Aorta (tissue), 5 donors: ENCODE results near the gene TAAR5. TPM values are rescaled to one million over a fixed set of nuclear protein-coding genes. Genes with fewer than 3 reads are reported as not detected.
"Not testable (repeated sequence)": the region's sequence is repeated elsewhere in the genome, so short reads cannot be mapped to it uniquely, and the experiment has no call there.

Source experiments
- ATAC-seq: fragments of 200-7000 bp; cut with Tn5 transposase; one replicate; pipeline ENCODE4 v1.9.1; 2022; ENCODE audit warnings: moderate library complexity; ENCODE audit not compliant: low FRiP score
- DNase-seq, 2 donors: peaks; one replicate each; pipeline ENCODE4 v3.0.0-alpha.2; 2020
- H3K27ac ChIP-seq, 2 donors: one replicate each; pipeline ENCODE4 v1.5.1; 2013; ENCODE audit warnings: low read length in 2 of 2, mild to moderate bottlenecking in 2 of 2, moderate library complexity in 2 of 2, control low read depth in 1 of 2, inconsistent platforms in 1 of 2, low read depth in 1 of 2
- H3K27me3 ChIP-seq, 2 donors: one replicate each; pipeline ENCODE4 v1.6.1; 2013; ENCODE audit warnings: control low read depth in 1 of 2, low read length in 1 of 2, mild to moderate bottlenecking in 1 of 2, moderate library complexity in 1 of 2; ENCODE audit not compliant: insufficient read depth in 2 of 2, control insufficient read depth in 1 of 2
- H3K36me3 ChIP-seq, 2 donors: one replicate each; pipeline ENCODE4 v1.6.1; 2013; ENCODE audit warnings: control low read depth in 1 of 2, low read length in 1 of 2, mild to moderate bottlenecking in 1 of 2; ENCODE audit not compliant: insufficient read depth in 2 of 2, control insufficient read depth in 1 of 2
- H3K4me1 ChIP-seq, 2 donors: one replicate each; pipeline ENCODE4 v1.6.1; 2013; ENCODE audit warnings: low read length in 2 of 2, control low read depth in 1 of 2, mild to moderate bottlenecking in 1 of 2, moderate library complexity in 1 of 2; ENCODE audit not compliant: insufficient read depth in 2 of 2, control insufficient read depth in 1 of 2
- H3K4me3 ChIP-seq, 2 donors: one replicate each; pipeline ENCODE4 v1.5.1; 2013; ENCODE audit warnings: low read length in 2 of 2, control low read depth in 1 of 2, mild to moderate bottlenecking in 1 of 2
- H3K9me3 ChIP-seq: one replicate; pipeline ENCODE4 v1.6.1; 2013; ENCODE audit warnings: mild to moderate bottlenecking, low read length; ENCODE audit not compliant: control insufficient read depth
- WGBS, 2 donors: extraction: QIAGEN DNeasy Blood & Tissue Kit; methylation state at CpG; one replicate each; pipeline ENCODE4 v1.1.7; 2013; 5-methylcytosine and 5-hydroxymethylcytosine counted together
- intact Hi-C, 2 donors: fragments of 100-400 bp; cut with DNase I; formaldehyde crosslinking; loops; one replicate each; pipeline versions ENCODE4 v1.14.2 to v1.15.0; 2022
- polyA plus RNA-seq, 2 donors: library from polyadenylated mRNA; stranded (reverse); fragments of 200-250 nt; gene quantifications; one replicate each; pipeline ENCODE4 v1.2.3, GENCODE V29; 2013
- total RNA-seq, 2 donors: library from RNA; stranded (reverse); fragmentation: NEBNext Ultra II Directional; extraction: Animal tissue kit (Norgen Biotek cat#: 25700); gene quantifications; one replicate each; pipeline ENCODE4 v1.2.1, GENCODE V29; 2021
- donor health status: healthy with polysubstance abuse.
- donor health status: Bipolar disorder and iron deficiency.
- donor health status: DM: no; HTN: no; CAD: no.
- donor health status: DM: no; HTN: no; CAD: no.
- donor health status: DM: yes; HTN: yes; CAD: no.

The TAAR5 gene
- total and polyA plus RNA-seq, 4 donors: not detected

DNA sequence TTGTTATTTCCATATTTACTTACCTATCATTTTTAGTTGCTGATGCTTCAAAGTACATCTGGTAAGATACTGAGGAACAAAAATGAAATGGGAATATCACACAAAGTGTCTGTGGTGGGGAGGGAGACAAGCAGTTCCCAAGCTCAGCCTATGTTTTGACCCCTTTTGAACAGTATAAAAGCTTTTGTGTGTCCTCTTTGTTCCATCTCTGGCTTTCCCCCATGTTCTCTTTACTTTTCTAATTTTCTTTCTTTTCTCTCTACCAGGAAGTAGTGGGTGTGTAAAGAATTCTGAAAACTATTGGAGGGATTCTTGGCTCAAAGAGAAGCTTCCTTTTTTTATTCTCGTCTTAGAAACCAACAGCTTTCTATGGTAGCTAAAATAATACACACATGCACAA lies 27.1 kb upstream of the TAAR5 start:
- Histone ChIP-seq H3K4me1 (no peaks in the 10 kb centered on the region), H3K27ac (no peak overlapping the region), H3K27me3 (no peaks in the 10 kb centered on the region), H3K4me3 (no peak overlapping the region), H3K36me3 (no peaks in the 10 kb centered on the region), H3K9me3 (no peaks in the 10 kb centered on the region)
- intact Hi-C loops: no loop called here
- WGBS, 2 donors: 8 to 13% methylated on average over 1 of the region's 1 CpG
- ATAC-seq: no peak
- DNase-seq: no peak

DNA sequence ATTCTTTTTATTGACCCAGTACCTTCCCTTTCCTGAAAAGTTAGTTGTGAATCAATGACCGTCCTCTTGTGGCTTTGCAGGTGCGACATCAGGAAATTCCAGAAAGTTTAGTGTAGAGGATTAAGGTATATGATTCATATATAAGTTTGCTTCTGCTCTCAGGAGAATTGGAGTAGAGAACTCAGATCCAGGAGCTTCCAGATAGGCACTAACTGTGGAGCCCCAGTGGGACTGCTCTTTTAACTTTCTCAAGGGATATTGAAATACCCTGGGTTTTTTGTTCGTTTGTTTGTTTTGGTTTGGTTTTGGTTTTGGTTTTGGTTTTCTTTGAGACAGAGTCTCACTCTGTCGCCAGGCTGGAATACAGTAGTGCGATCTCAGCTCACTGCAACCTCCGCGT lies 25.0 kb upstream of the TAAR5 start:
- no peak overlapping the region for H3K4me3 ChIP-seq
- no peak for ATAC-seq
- intact Hi-C loops: no loop called here
- no peak overlapping the region for H3K27ac ChIP-seq
- no peaks in the 10 kb centered on the region for H3K9me3 ChIP-seq
- no peaks in the 10 kb centered on the region for H3K4me1 ChIP-seq
- DNase-seq: no peak
- 87 to 90% methylated on average over 7 of the region's 7 CpGs for WGBS, 2 donors
- H3K36me3 ChIP-seq: no peaks in the 10 kb centered on the region
- no peaks in the 10 kb centered on the region for H3K27me3 ChIP-seq

DNA sequence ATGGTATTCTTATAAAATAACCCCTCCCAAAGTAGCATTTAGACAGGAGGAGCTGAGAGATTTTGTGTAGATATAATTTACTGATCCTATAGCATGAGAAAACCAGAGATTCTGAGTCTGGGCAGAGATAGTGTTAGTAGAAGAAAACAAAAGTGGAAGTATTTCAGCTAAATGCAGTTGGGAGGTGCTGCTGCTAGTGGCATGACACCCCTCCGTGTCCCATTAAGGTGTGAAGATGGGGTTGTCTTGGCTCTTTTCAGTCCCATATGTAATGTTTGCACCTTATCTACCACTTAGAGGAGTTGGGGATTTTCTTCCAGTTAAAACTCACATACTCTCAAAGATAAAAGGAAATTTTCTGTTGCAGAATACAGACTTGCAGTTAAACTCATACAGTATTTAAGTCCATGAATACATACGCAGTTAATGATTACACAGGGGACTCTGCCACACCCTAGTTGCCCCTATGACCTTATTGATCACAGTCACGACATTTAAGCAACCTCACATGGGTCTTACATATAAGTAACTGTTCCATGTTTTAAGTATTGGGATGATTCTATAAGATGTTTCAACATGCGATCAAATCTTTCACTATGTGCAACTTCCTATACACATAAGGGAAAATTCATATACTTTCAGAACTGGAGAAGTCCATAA lies 23.0 kb upstream of the TAAR5 start:
- Histone ChIP-seq H3K9me3 (no peaks in the 10 kb centered on the region), H3K27ac (no peak overlapping the region), H3K36me3 (no peaks in the 10 kb centered on the region), H3K27me3 (no peaks in the 10 kb centered on the region), H3K4me1 (no peaks in the 10 kb centered on the region), H3K4me3 (no peak overlapping the region)
- ATAC-seq: no peak
- intact Hi-C loops: no loop called here
- DNase-seq: no peak
- WGBS, 2 donors: 66 to 68% methylated on average over 4 of the region's 4 CpGs

DNA sequence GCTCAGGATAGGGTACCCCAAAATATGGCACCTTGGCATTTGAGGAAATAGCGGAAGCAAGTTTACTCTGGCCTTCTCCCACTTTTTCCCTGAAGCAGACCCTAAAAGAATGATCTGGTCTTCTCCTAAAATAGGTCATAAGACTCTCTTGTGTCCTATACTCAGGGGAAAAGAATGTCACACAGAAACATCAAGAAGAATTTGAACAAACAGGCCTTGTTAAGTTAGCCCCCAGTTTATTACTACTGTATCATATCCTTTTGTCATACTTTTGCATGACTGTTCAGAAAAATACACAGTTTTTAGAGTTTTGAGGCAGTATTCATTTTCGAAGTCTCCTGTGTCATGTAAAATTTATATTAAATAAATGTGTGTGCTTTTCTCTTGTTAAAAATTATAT lies 22.1 kb upstream of the TAAR5 start:
- no peaks in the 10 kb centered on the region for H3K36me3 ChIP-seq
- DNase-seq (no peak), ATAC-seq (no peak)
- 85 to 87% methylated on average over 2 of the region's 2 CpGs for WGBS, 2 donors
- H3K4me1 ChIP-seq: no peaks in the 10 kb centered on the region
- H3K9me3 ChIP-seq: no peaks in the 10 kb centered on the region
- no peak overlapping the region for H3K27ac ChIP-seq
- H3K27me3 ChIP-seq: no peaks in the 10 kb centered on the region
- no peak overlapping the region for H3K4me3 ChIP-seq
- intact Hi-C loops: no loop called here

DNA sequence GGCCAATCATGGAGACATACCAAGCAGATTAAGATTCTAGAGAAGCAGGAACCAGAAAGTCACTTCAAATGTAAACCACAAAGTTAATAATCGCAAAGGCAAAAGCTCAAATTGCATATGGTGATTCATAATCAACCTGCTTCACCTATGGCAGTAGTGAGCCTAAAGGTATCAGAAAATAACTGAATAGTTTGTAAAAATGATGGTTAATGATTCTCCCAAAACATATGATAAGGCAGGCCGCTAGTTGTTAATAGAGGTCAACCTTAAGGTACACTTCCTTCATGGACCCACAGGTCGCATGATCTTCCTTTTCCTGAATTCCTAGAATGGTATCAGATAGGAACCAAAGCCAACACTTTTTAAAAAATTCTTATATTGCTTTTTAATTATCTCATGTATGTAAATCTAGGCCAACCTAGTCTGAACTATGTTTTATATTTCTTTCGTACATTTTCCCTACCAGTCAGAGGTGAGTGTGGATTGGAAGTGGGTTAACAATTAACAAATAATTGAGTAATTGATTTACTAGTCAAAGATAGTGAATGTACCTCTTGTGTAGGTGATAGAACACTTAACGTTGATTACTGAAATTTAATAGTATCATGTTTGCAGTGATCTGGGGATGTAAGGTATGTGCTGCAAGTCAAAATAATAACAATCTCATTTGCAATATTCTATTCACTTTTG lies 18.1 kb upstream of the TAAR5 start:
- 91 to 94% methylated on average over 5 of the region's 5 CpGs for WGBS, 2 donors
- no peak for ATAC-seq

DNA sequence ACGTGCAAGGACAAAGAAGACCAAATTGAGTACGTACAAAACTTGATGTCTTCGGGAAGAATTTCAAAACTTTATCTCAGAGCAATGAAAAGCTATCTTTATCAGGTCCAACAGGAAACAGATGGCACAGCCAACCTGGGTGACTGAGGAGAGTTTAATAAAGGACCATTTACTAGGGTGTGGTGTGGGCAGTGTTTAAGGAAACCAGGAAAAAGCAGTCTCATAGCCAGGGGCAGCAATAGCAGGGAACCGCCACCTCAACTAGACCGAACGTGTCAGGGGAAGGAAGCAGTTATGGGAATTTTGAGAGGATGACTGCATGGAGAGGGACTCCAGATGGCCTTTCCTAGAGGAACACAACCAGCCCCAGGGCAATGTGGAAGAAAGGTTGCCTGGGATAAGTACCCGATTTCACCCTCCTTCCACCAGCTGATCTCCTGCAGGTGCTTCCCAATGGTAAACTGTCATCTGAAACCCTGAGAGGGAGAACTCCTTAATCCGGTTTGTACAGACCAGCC lies 15.2 kb upstream of the TAAR5 start:
- Histone ChIP-seq H3K9me3 (peaks cover 1% of the 10 kb centered on the region), H3K36me3 (no peaks in the 10 kb centered on the region), H3K27me3 (no peaks in the 10 kb centered on the region), H3K4me3 (no peak overlapping the region), H3K4me1 (no peaks in the 10 kb centered on the region), H3K27ac (no peak overlapping the region)
- no peak for ATAC-seq
- WGBS, 2 donors: 83 to 90% methylated on average over 8 of the region's 8 CpGs
- intact Hi-C loops: no loop called here
- DNase-seq: no peak

More for the DNA sequence above, 18.1 kb upstream of the TAAR5 start:
- no peaks in the 10 kb centered on the region for H3K4me1 ChIP-seq
- no peaks in the 10 kb centered on the region for H3K9me3 ChIP-seq
- DNase-seq: no peak
- intact Hi-C loops: no loop called here
- H3K36me3 ChIP-seq: no peaks in the 10 kb centered on the region
- H3K4me3 ChIP-seq: no peak overlapping the region
- no peak overlapping the region for H3K27ac ChIP-seq
- H3K27me3 ChIP-seq: no peaks in the 10 kb centered on the region

DNA sequence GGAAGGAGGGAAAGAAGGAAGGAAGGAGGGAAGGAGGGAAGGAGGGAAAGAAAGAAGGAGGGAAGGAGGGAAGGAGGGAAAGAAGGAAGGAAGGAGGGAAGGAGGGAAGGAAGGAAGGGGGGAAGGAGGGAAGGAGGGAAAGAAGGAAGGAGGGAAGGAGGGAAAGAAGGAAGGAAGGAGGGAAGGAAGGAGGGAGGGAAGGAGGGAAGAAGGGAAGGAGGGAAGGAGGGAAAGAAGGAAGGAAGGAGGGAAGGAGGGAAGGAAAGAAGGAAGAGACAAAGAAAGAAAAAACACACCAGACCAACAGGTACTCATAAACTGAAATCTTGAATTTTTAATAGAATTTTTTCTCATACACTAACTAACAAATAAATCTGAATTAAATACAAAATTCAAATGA lies 11.4 kb upstream of the TAAR5 start:
- intact Hi-C loops, H3K4me1 ChIP-seq, DNase-seq, ATAC-seq, H3K36me3 ChIP-seq, H3K4me3 ChIP-seq, H3K9me3 ChIP-seq, H3K27me3 ChIP-seq, H3K27ac ChIP-seq: not testable (repeated sequence)

DNA sequence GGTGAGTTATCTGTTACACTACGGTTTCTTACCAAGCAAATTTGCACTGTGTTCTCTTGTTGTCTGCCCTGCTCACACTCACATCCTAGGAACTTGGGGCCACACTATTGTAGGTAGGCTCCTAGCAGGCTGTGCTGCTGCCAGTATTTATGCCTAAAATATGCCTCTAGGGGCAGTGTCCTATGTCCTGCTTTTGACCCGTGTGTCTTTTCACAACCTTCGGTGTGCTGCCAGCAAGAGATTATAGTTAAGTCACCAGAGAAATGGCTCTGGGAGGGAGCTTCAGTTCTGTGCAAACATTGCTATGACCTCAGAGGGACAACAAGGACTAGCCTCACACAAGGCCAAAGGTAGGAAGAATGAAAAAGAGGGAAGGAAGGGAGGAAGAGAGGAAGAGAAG lies 8.9 kb upstream of the TAAR5 start:
- 38 to 39% methylated on average over 3 of the region's 3 CpGs for WGBS, 2 donors
- H3K9me3 ChIP-seq: peaks cover 1% of the 10 kb centered on the region
- ATAC-seq (no peak), DNase-seq (no peak)
- peaks cover 0 to 1% of the 10 kb centered on the region in 2 donors for H3K27me3 ChIP-seq
- intact Hi-C loops: no loop called here
- H3K4me3 ChIP-seq: no peak overlapping the region
- H3K4me1 ChIP-seq: no peaks in the 10 kb centered on the region
- no peak overlapping the region for H3K27ac ChIP-seq
- no peaks in the 10 kb centered on the region for H3K36me3 ChIP-seq

DNA sequence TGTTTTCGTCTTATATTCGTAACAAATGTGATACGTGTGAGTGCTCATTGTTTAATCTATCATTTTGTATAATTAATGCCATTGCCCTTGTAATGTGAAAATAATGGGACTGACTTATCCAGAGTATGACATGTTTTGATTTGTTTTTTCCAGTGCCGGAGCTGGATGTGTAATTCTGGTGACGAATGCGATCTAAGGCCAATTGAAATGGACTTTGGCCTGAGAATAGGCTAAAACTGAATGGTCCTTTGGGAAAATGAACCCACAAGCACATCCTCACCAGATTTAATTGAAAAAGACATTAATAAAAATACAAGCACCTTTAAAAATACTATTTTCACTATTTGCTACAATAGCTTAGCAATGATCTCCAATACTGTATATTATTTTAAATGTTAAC lies 6.7 kb upstream of the TAAR5 start:
- no peak overlapping the region for H3K27ac ChIP-seq
- H3K9me3 ChIP-seq: peaks cover 1% of the 10 kb centered on the region
- no peak overlapping the region for H3K4me3 ChIP-seq
- no peak for ATAC-seq
- 43 to 55% methylated on average over 6 of the region's 6 CpGs for WGBS, 2 donors
- intact Hi-C loops: no loop called here
- H3K4me1 ChIP-seq: no peaks in the 10 kb centered on the region
- no peaks in the 10 kb centered on the region for H3K36me3 ChIP-seq
- H3K27me3 ChIP-seq: peaks cover 0 to 1% of the 10 kb centered on the region in 2 donors
- DNase-seq: no peak
